K562 (cell line): ENCODE results near the gene ATP5MG. TPM values are rescaled to one million over a fixed set of nuclear protein-coding genes. Genes with fewer than 3 reads are reported as not detected.

Experiments used
- ARID1B ChIP-seq: fragments of 450-650 bp; IDR thresholded peaks from 2 replicates; pipeline ENCODE4 v1.6.1; 2016; ENCODE audit warnings: antibody characterized with exemption, mild to moderate bottlenecking, inconsistent platforms
- ATF4 ChIP-seq: fragments of 450-650 bp; formaldehyde crosslinking; IDR thresholded peaks from 2 replicates; pipeline ENCODE4 v1.4.0; 2022; ENCODE audit warnings: mild to moderate bottlenecking, moderate library complexity
- MEF2A ChIP-seq: IDR thresholded peaks from 2 replicates; pipeline ENCODE4 v1.6.1; 2011; ENCODE audit warnings: low read depth, mild to moderate bottlenecking, low read length, moderate library complexity; ENCODE audit not compliant: control insufficient read depth
- MGA ChIP-seq: fragments of 450-650 bp; IDR thresholded peaks from 2 replicates; pipeline ENCODE4 v1.6.1; 2016; ENCODE audit warnings: mild to moderate bottlenecking, moderate library complexity
- POLR2A ChIP-seq: fragments of 450-650 bp; conservative IDR thresholded peaks from 2 replicates; pipeline ENCODE4 v1.6.1; 2016
- SMAD1 ChIP-seq: fragments of 150-350 bp; IDR thresholded peaks from 2 replicates; pipeline ENCODE4 v1.6.1; 2014; ENCODE audit warnings: low read length, low read depth; ENCODE audit not compliant: partially characterized antibody
- TCF7 ChIP-seq: sonication (generic); IDR thresholded peaks from 2 replicates; pipeline ENCODE4 v1.6.1; 2016; ENCODE audit warnings: antibody characterized with exemption, borderline replicate concordance
- TFE3 ChIP-seq: fragments of 450-650 bp; formaldehyde crosslinking; IDR thresholded peaks from 2 replicates; pipeline ENCODE4 v1.4.0; 2020; ENCODE audit warnings: mild to moderate bottlenecking, mixed read lengths
- ZNF444 ChIP-seq: fragments of 250-450 bp; sonication (Bioruptor Pico); IDR thresholded peaks from 2 replicates; pipeline ENCODE4 v1.4.0; 2020; ENCODE audit warnings: mild to moderate bottlenecking, moderate library complexity
- ZNF740 ChIP-seq, 3 experiments: fragments of 200-800 bp in 1 of 3; sonication (Bioruptor generic) in 1 of 3; sonication (generic) in 1 of 3; formaldehyde crosslinking in 1 of 3; IDR thresholded peaks; 2 replicates each; pipeline versions ENCODE4 v1.6.1 to v1.8.0; 2016 to 2022; ENCODE audit warnings: mild to moderate bottlenecking in 2 of 3, missing compliant biosample characterization in 2 of 3, missing genetic modification characterization in 2 of 3, missing genetic modification reagents in 1 of 3
- polyA plus RNA-seq, 8 experiments: library from polyadenylated mRNA; depleted of rRNA in 4 of 8; stranded (reverse) in 5 of 8; unstranded in 3 of 8; fragments of >200 nt; fragmentation: Nextera tagmentation in 2 of 8; fragmentation: Illumina TruSeq in 1 of 8; extraction: Ambion mirVana in 2 of 8; extraction: Trizol in 1 of 8; gene quantifications; 2 replicates each; pipeline versions ENCODE4 v1.2.1 to v1.2.3, GENCODE V29; 2011 to 2014; ENCODE audit warnings: inconsistent platforms in 1 of 8, missing spikeins in 1 of 8
- total RNA-seq, 7 experiments: library from RNA; depleted of rRNA in 6 of 7; stranded (reverse); fragments of >200 nt in 6 of 7; fragmentation: Illumina TruSeq in 2 of 7; extraction: Trizol in 2 of 7; gene quantifications; 2 replicates each; pipeline versions ENCODE4 v1.2.1 to v1.2.3, GENCODE V29; 2011 to 2021; ENCODE audit warnings: low replicate concordance in 1 of 7

Gene ATP5MG
- total and polyA plus RNA-seq, 9 of the 15 experiments (the other 6 are each of a cell fraction or from before 2014, with no cell fraction given) = 301 to 2,138 (median 434) TPM

GRCh38 chr11:118437208-118438125 lies 36.1 kb downstream of the ATP5MG start (continued):
- no peak for TF ChIP-seq ZNF444 (CRISPR knock-in tag)
- TF ChIP-seq TCF7 = no peak
- peak; percentile 85 for TF ChIP-seq ZNF740 (CRISPR knock-in tag; IDR thresholded peaks at IDR 0.05)
- peak in 1 of 2 experiments; percentile 76; a peak in 1 of 4 replicates for TF ChIP-seq ZNF740 (tag; IDR thresholded peaks at IDR 0.05)
- peak; percentile 84 for TF ChIP-seq ARID1B
- no peak for TF ChIP-seq ATF4 (CRISPR knock-in tag)
- TF ChIP-seq TFE3 (CRISPR knock-in tag) = no peak
- TF ChIP-seq SMAD1 = no peak
- TF ChIP-seq MEF2A = no peak
- no peak for TF ChIP-seq MGA
- peak; percentile 47; the same call in 1 of the 2 replicates for TF ChIP-seq POLR2A
